Left kidney (tissue), 2 donors: ENCODE measurements around the gene COL5A1. TPM values are rescaled to one million over a fixed set of nuclear protein-coding genes. Genes with fewer than 3 reads are reported as not detected.

Source experiments
- DNase-seq: peaks from one replicate; pipeline ENCODE4 v3.0.0-alpha.2; 2013
- polyA plus RNA-seq: library from polyadenylated mRNA; unstranded; fragments of 120-200 nt; gene quantifications from one replicate; pipeline ENCODE4 v1.2.1, GENCODE V29; 2013; ENCODE audit not compliant: insufficient read length

Gene COL5A1
- polyA plus RNA-seq, 1 donor: 77.3 TPM

GRCh38 chr9:134606951-134607731 is 34.5 kb upstream of the COL5A1 start:
- DNase-seq: no peak

GRCh38 chr9:134607971-134608370 is 33.6 kb upstream of the COL5A1 start:
- no peak for DNase-seq

GRCh38 chr9:134611046-134611445 is 30.6 kb upstream of the COL5A1 start:
- DNase-seq: no peak

GRCh38 chr9:134612309-134612708 is 29.3 kb upstream of the COL5A1 start:
- DNase-seq: no peak

GRCh38 chr9:134612715-134613114 is 28.9 kb upstream of the COL5A1 start:
- no peak for DNase-seq

- no peak for DNase-seq
Observed at GRCh38 chr9:134614256-134614655, 27.3 kb upstream of the COL5A1 start.

GRCh38 chr9:134616341-134616740 is 25.3 kb upstream of the COL5A1 start:
- DNase-seq: no peak

GRCh38 chr9:134617246-134617645 is 24.4 kb upstream of the COL5A1 start:
- no peak for DNase-seq

- no peak for DNase-seq
Observed at GRCh38 chr9:134617836-134618162, 23.8 kb upstream of the COL5A1 start.

- no peak for DNase-seq
Observed at GRCh38 chr9:134618163-134618832, 23.3 kb upstream of the COL5A1 start.

GRCh38 chr9:134618833-134619447 is 22.7 kb upstream of the COL5A1 start:
- no peak for DNase-seq

- DNase-seq: no peak
Observed at GRCh38 chr9:134619448-134619982, 22.1 kb upstream of the COL5A1 start.

GRCh38 chr9:134619983-134620661 is 21.5 kb upstream of the COL5A1 start:
- DNase-seq: no peak

- no peak for DNase-seq
Observed at GRCh38 chr9:134620751-134621557, 20.6 kb upstream of the COL5A1 start.

- no peak for DNase-seq
Observed at GRCh38 chr9:134621558-134622110, 20.0 kb upstream of the COL5A1 start.

GRCh38 chr9:134622896-134623257 is 18.7 kb upstream of the COL5A1 start:
- no peak for DNase-seq

- no peak for DNase-seq
Observed at GRCh38 chr9:134623258-134624066, 18.1 kb upstream of the COL5A1 start.

GRCh38 chr9:134624137-134624591 is 17.4 kb upstream of the COL5A1 start:
- DNase-seq: no peak

GRCh38 chr9:134624621-134625181 is 16.9 kb upstream of the COL5A1 start:
- no peak for DNase-seq
